T-helper 2 cell treated with Interferon-gamma antibody and Interleukin-4, amounts not matched to agents 100 ng/mL and 5 ng/mL, for 36 hours (primary cell): ENCODE data around the gene NPM3. TPM values are rescaled to one million over a fixed set of nuclear protein-coding genes. Genes with fewer than 3 reads are reported as not detected.

Source experiments
- intact Hi-C: fragments of 100-400 bp; cut with micrococcal nuclease; formaldehyde crosslinking; loops from one replicate; pipeline ENCODE4 v1.15.1; 2023
- total RNA-seq: library from RNA; stranded (reverse); gene quantifications from 2 replicates; pipeline ENCODE4 v1.2.3, GENCODE V29; 2022

NPM3 gene
- total RNA-seq, 1 donor from 2014 or later, result 40.0 TPM

DNA sequence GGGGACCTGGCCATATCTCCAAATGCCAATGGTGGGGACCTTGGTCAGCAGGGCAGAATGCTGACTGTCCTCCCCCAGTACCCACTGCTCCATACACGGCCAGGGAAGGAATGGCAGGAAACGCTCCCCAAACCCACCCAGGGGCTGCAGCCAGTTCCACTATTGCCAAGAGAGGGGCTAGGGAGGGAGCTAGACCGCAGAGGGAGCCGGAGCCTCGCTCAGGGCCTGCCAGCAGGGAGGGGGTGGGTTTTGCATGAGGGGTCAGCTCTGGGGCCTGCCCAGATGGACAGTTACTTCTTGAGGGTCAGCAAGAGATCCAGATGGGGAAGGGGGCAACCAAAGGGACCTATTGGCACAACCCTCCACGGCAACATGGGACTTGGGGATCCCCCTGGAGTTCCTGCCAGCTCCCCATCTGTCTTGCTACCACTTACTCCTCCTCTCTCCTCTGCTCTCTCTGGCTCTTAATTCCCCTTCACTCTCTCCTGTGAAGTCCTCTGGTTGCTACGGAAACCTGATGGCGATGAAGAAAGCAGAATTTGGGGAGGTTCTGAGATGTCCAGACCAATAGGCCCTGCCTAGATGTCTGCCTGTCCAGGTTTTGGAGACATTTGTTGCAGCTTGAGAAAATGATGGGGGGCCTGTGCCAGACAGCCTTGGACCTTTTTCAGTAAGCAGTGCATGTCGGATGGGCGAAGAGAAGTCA is 20.0 kb downstream of the NPM3 start:
- intact Hi-C loops, result no loop called here

DNA sequence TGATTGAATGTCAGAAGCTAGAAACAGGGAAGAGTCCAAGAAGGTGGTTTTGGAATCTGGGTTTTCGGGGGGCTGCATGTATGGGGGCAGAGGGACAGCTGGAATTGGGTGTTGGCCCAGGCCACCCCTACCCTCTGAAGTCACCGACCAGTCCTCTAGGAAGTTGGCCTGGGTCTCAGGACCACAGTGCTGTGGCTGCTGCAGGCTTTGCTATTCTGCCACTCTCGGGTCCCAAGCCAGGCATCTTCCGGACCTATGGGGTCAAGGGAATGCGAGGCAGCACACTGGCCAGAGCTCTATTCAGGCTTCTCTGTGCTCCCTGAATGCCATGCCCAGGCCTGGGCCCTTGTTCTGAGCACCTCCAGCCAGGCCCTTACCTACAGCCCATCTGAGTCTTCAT is 20.5 kb downstream of the NPM3 start:
- intact Hi-C loops, result no loop called here

DNA sequence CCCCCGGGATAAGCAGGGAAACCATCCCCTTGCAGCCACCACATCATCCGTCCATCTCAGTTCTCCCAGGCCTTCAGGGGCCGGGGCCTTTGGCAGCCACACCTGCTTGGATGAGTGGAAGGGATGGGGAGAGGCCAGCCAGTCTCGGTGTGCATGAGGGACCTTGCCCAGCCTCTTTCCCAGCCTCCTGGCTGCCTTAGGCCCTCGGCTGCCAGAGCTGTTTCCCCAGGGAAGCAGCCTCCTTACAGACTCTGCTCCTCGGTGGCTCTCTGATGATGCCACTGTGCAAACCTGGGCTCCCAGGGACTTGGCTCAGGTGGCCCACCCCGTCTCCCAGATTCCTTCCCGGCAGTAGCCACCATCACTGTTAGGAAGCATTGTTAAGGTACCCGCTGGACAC is 22.0 kb downstream of the NPM3 start:
- intact Hi-C loops, result no loop called here

DNA sequence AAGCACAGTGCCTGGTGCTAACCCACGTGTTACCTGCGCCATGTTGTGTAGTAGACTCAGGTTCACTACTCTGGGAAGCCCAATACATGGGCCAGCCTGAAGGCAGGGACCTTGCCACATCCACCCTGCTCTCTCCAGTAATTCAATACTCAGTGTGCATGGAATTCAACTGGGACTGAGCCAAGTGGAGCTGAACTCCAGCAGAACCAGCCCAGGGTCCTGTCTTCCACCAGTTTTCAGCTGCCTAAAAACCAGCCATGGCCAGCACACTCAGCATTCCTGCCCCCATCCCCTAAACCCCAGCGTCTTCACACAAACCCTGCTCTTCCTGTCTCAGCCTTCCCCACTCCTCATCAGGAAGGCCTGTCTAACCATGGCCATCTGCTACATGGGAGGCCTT is 22.7 kb downstream of the NPM3 start:
- intact Hi-C loops, result no loop called here

DNA sequence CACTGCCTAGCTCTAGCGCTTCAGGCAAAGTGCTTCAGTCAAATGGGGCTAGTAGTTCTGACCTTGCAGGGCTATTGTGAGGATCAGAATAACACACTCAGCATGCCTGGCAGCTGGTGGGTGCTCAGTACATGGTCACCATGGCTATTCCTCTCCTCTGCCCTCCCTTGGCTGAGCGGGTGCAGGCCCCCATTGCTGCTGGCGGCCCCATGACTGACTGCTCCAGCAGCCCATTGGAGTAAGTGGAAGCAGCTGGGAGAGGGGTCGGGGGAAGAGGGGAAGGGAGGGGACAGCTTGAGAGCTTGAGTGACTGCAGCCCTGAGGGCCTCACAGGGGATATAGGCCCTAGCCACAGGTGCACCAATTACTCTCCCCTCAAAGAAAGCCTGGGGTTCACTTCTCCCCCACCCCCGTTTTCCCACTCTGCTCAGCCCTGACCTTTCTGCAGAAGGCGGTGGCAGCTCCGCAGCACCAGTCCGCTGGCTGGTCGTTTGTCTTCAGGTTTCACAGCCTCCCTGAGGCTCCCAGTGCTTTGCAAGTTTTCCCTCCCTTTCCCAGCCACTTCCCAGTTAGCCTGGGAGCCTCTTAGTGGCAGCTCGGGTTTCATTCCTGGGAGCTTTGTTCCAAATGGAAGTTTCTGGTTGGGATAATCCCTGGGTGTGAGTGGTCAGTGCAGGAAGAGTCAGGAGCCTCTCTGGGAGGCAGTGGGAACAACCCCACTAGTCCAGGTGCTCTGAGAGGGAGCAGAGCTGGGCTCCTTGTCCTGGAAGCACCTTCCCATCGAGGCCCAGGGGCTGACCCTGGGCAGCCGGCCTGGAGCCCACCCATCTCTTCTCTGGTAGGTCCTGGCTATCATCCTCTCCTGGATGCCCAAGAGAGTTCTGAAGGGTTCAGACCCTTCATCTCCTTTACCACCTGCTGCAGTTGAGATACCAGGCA is 23.7 kb downstream of the NPM3 start:
- intact Hi-C loops, result no loop called here

DNA sequence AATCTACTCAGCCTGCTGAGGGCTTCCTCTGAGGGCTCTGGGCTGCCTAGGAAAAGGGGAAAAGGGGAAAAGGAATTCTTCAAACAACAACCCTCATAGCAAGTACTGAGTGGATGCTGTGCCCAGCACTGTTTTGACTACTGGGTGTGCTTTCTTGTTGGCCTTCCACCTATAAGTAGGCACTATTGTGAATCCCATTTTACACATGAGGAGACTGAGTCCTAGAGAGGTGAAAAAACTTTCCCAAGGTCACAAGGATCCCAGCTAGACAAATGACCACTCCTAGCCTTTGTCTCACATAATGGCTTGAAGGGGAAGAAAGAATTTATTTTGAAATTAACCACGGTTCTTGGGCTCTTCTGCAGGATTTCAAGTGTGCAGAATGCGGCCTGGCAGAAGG is 24.4 kb downstream of the NPM3 start:
- intact Hi-C loops, result no loop called here

DNA sequence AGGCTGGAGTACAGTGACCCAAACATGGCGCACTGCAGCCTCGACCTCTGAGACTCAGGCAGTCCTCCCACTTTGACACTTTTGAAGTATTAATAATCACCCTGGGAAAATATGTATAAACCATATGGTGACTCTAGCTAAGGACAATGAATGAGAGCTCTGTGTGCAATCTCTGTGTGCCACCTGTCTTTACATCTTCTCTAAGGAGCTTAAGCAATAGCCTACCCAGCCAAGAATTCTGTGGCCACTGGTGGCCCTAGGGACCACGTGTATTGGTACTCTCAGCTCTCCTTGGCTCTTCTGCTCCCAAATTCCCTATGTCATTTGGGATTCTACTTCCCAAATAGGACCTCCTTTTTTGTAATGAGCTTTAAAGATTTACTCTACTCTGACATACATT is 31.0 kb downstream of the NPM3 start:
- intact Hi-C loops, result no loop called here

DNA sequence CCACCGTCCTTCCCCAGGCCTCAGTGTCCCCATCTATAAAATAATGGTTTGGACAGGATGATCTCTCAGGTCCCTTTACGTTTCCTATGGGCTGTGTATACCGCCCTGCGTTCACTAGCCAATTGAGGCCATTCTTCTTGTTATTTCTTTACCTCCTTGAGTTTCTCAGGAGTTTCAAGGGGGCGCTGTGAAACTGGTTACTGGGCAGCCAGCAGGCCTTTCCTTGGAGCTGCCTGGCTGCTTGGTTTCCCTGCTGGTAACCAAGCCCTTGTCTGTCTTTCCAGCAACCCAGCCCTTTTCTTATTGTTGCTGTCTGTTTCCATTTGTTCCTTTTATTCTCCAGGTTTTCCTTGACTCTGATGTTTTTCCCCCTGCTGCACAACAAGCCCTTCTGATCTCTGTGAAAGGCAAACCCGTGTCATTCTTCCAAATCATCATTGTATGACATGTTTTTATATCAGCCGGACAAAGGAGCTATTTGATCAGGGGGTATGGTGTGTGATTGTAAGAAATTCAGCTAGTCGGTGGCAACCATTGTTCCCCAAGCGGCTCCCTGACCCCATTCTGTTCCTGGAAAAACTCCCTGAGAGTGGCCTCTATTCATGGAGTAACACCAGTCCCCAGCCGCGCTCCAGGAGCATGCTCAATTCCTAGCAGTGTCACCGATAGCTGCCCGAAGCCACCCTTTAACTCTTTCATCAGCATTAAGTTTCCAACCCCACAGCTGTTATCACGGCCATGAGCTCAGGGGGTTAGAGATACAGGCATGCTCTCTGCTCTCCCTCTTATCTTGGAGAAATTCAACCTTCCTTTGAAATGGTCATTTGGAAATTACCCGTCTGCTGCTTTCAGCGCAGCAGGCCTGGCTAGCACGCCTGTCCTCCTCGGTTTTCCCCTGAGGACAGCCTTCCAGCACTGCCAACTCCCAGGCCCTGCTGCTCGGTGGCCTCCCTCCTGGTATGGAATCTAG is 33.9 kb downstream of the NPM3 start:
- intact Hi-C loops, result no loop called here

DNA sequence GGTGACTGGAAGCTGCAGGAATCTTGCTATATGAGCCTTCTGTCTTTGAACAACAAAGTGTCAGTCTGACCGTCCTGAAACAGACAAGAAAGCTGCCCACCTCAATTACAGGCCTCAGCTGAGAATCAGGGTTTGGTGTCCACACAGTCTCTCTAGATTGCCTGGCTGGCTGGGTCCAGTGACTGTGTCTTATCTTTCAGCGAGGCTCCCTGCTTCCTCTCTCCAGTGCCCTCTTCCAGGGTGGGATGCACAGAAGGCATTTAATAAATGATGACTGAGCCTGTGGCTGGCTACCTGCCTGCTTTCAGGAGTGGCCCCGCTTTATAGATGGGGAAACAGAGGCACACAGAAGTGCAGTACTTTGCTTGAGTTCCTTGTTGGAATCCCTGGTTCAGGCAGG is 34.8 kb downstream of the NPM3 start:
- intact Hi-C loops, result no loop called here

DNA sequence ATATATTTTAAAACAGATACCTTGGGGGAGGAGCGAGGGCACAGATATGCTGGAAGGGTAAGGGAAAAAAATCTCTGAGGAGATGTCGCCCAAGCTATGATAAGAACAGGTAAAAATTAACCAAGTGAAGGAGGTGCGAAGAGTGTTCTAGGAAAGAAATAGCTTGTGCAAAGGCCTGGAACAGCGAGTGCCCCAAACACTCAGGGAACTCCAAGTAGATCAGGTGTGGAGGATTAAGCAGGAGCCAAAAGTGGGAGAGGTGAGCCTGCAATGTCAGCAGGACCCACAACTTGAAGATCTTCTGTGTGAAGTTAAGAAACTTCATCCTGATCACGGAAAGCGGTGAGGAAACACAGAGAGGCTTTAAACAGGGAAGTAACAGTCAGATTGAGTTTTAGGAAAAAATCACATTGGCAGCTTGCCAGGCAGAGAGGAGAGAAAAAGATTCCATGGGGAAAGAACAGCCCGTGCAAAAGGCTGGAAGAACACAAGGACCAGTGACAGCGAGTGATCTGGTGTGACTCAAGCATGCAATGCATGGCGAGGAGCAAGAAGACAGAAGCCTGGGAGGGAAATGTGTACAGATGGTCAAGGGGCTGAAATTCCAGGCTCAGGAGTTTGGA is 38.1 kb downstream of the NPM3 start:
- intact Hi-C loops, result no loop called here

DNA sequence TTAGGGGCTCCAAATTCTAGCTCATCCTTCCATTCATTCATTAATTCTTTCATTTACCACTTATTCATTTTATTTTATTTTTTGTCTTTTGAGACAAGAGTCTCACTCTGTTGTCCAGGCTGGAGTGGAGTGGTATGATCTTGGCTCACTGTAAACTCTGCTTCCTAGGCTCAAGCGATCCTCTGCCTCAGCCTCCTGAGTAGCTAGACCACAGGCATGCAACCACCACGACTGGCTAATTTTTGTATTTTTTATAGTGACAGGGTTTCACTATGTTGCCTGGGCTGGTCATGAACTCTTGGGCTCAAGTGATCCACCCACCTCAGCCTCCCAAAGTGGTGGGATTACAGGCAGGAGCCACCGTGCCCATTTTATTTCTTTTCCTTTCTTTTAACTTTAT is 39.0 kb downstream of the NPM3 start:
- intact Hi-C loops, result no loop called here

DNA sequence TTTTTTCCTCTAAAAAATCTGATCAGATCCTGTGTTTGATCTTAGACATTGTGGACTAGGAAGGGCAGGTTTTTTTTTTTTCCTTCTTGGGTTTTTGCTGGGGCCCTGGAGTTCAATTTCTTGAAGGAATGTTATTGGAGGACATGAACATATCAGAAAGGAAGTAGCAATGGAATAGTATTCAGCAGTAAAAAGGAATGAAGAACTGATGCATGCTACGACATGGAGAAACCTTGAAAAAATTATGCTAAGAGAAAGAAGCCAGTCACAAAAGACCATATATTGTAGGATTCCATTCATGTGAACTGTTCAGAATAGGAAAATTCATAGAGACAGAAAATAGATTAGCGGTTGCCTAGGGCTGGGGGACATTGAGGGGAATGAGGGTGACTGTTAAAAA is 41.3 kb downstream of the NPM3 start:
- intact Hi-C loops, result no loop called here

DNA sequence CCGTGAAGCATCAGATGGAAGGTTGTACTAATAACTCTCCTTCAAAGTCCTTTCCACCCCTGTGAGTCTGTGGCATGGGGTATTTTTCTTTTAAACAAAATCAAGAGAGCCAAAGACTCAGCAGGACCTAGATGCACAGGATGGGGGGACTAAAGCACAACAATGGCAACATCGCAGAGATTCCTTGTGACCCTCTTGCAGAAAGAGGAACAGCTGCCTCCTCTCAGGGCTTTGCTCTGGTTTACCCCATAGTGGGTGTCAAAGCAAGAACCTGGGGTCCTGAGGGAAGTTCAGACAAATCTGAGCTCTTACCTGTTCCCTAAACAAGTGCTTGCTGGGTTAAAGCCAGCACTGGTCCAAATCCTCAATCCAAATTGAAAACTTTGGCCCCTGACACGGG is 46.6 kb downstream of the NPM3 start:
- intact Hi-C loops, result no loop called here

DNA sequence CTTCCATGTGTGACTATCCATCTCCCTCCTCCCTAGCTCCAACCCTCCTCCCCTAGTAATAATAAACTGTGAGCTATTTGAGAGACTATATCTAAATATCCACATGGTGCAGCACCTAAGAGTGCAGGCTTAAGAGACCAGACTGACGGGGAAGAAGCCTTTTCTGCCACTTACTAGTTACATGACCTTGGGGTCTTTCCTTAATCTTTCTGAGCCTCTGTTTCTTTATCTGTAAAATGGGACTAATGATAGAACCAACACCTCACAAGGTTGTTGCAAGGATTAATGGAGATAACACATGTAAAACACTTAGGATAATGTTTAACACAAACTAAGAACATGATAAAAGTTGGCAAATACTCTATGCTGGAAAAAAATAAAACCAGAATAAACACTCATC is 51.1 kb downstream of the NPM3 start:
- intact Hi-C loops, result no loop called here

Other genes starting within 250 kb of the NPM3 start
- 29.2 and 30.6 TPM in 2 replicates for gene POLL, start 195.2 kb downstream of the NPM3 start, total RNA-seq
- gene DPCD, start 195.1 kb downstream of the NPM3 start, total RNA-seq, result 2.0 and 2.8 TPM in 2 replicates
- 37.3 and 40.7 TPM in 2 replicates for gene FBXW4, start 88.3 kb downstream of the NPM3 start, total RNA-seq
- not detected in 2 replicates for gene FGF8, start 7.3 kb downstream of the NPM3 start, total RNA-seq
- 128 and 129 TPM in 2 replicates for gene OGA, start 35.0 kb upstream of the NPM3 start, total RNA-seq
- 4.2 and 4.6 TPM in 2 replicates for gene KCNIP2, start 60.4 kb upstream of the NPM3 start, total RNA-seq